NB4 (cell line): ENCODE measurements around the gene SERPINH1.

Source experiments
- CTCF ChIP-seq: IDR thresholded peaks from one replicate; pipeline ENCODE4 v1.5.1; 2012; ENCODE audit warnings: low read depth, low read length
- MAX ChIP-seq: IDR thresholded peaks from 2 replicates; pipeline ENCODE4 v1.6.1; 2011; ENCODE audit warnings: low read depth, low read length
- MYC ChIP-seq: IDR thresholded peaks from 2 replicates; pipeline ENCODE4 v1.6.1; 2011; ENCODE audit warnings: low read depth, low read length
- POLR2A ChIP-seq: IDR thresholded peaks from 2 replicates; pipeline ENCODE4 v1.6.1; 2011; ENCODE audit warnings: mild to moderate bottlenecking; ENCODE audit not compliant: insufficient read length; ENCODE audit errors: extremely low read depth

GRCh38 chr11:75589933-75590332 is 27.9 kb downstream of the SERPINH1 start:
- TF ChIP-seq CTCF, result no peak
- TF ChIP-seq MYC, result no peak
- TF ChIP-seq POLR2A, result no peak
- no peak for TF ChIP-seq MAX
